Daoy (cell line): Measurements from ENCODE around the gene TRHDE. TPM values are rescaled to one million over a fixed set of nuclear protein-coding genes. Genes with fewer than 3 reads are reported as not detected.
A peak's percentile ranks its signal among the peaks of the same experiment; 100 is the strongest.

Experiments
- DNase-seq: peaks from one replicate; pipeline ENCODE4 v3.0.0-alpha.2; 2015; ENCODE audit warnings: low read depth
- total RNA-seq: library from RNA; depleted of rRNA; stranded (reverse); fragments of >200 nt; shearing (Covaris generic); gene quantifications from 2 replicates; pipeline ENCODE4 v1.2.3, GENCODE V29; 2014

TRHDE gene
- total RNA-seq, 1 experiment from 2014 or later: 7.9 TPM

GRCh38 chr12:72442217-72442616 lies 170.0 kb downstream of the TRHDE start:
- no peak for DNase-seq

- no peak for DNase-seq
Observed at GRCh38 chr12:72444125-72444524, 172.0 kb downstream of the TRHDE start.

DNA sequence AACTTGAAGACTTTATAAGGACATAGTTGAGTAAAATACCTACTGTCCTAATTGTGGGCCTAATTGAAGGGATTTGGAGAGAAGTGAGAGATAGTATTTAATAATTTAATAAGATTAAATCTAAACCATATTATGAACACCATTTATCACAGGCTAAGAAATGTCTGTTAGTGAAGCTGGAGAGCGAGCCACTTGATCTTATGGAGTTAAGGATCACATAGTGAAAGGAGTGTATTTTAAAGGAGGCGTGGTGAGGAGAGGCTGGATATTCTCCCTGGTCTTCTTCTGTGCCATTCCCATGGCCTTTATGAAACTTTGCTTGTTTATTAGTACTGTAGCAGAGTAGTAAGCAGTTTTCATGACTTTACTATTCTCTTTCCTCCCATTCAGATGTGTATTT lies 172.4 kb downstream of the TRHDE start:
- DNase-seq: no peak

DNA sequence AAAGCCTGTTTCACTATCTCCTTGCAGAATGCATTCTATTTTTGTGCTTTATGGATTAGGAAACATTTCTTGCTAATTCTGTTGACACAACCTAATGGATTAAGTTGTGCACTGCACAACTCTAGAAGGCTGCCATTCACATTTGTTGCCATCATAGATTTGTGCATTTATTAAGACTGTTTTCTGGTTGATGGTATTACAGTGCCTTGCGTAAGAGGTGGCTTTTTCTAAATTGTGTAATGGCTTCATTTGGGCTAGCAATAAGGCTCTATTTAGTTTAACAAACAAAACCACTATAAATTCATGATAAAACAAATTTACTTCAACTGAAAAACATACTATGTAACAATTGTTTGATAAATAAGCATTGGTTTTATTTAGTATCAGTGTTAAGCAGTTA lies 175.9 kb downstream of the TRHDE start:
- no peak for DNase-seq

DNA sequence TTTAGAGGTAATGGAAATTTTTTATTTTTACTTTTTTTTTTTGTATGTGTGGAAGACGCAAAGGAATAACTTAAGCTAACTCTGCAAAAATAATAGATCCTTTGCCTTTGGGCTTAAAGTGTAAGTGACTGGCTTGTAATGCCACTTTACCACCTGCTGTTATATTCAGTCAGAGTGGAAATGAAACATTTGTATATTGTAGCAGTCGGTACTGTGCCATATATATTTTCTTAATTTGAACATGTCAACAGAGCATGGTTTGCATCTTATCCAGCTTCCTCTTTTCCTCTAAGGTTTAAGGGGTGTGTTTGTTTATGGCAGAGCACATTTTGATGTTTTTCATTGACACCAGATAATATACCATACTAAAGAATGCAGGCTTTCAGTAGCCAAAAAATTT lies 176.6 kb downstream of the TRHDE start:
- DNase-seq: no peak

- DNase-seq: no peak
Observed at GRCh38 chr12:72453066-72453465, 180.9 kb downstream of the TRHDE start.

- no peak for DNase-seq
Observed at GRCh38 chr12:72453550-72453949, 181.4 kb downstream of the TRHDE start.

DNA sequence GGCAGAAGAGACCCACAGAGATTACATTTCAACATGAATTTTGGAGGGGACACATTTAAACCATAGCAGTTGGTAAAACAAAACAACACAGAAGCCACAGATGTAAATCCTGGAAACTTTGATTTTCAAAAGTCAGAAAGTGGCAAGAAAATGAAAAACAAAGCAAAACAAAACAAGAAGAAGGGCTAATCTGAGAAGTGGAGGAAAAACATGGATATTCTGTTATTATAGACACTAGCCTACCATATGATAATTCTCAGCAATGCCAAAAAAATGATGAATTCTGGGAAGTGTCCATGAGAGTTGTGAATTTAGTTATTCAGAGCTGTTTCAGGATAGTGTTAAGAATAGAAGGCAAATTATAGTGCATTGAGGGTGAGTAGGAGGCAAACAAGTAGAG lies 192.3 kb downstream of the TRHDE start:
- DNase-seq: no peak

- DNase-seq: no peak
Observed at GRCh38 chr12:72465155-72465554, 193.0 kb downstream of the TRHDE start.

DNA sequence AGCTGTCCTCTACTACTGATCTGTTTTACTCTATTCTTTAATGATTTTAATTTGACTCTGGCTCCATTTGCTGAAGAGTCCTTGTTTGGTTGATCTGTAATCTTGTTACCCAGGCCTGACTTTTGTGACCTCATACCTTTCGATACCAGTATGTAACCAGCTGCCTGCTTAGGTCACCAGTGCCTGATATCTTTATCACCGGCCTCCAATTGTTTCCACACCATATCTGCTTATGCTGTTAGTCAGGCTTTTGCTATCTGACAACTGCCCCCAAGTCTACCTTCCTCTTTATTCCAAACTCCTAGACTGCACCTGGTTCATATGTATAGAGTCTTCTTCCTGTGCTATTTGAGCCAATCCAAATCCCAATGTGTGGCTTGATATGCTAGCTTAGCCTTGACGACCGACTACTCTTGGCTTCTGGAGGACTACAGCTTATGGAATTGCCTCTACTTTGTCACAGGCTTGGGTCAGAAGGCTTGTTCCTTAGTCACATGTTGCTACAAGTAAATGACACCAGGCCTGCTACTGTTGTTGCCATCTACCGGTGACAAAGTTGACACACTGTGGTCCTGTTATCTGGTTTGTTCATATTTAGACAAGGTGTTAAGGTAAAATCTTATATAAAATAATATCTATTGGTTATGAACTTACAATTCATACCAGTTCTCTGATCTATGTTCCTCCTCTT lies 193.9 kb downstream of the TRHDE start:
- DNase-seq: no peak

DNA sequence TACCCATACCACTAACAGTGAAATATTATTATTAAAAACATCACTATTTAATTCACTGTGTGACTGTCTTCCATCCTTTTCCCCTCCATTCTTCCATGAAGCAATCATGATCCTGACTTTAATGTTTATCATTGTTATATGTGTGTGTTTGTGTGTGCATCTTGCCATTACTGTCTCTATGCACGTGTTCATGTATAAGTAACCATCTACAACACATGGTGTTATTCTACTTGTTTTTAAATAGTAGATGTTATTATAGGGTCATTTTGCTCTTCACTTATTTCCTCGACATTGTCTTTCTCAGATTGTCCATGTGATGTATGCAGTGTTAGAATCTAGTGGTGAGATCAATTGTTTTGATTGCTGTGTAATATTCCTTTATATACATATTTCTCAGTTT lies 195.8 kb downstream of the TRHDE start:
- no peak for DNase-seq

- no peak for DNase-seq
Observed at GRCh38 chr12:72468505-72468904, 196.3 kb downstream of the TRHDE start.

GRCh38 chr12:72471806-72472205 lies 199.6 kb downstream of the TRHDE start:
- DNase-seq: no peak

GRCh38 chr12:72472350-72472749 lies 200.2 kb downstream of the TRHDE start:
- no peak for DNase-seq

DNA sequence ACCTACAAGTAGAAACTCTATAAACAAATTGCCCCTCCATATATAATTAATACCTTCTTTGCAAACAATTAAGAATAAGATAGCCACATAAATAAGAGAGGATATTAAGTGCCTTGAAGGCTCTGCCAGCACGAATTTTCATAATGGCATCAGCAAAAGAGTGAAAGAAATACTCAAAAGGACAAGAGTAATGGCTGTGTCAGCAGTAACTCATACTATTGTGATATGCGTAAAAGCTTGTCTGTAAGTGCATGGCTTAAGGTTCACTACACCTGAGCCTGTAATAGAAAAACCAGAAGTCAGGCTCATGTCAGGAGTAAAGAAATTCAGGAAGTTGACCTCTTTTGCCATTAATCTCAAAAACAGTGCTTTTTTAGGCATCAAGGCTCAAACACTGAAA lies 204.1 kb downstream of the TRHDE start:
- no peak for DNase-seq

DNA sequence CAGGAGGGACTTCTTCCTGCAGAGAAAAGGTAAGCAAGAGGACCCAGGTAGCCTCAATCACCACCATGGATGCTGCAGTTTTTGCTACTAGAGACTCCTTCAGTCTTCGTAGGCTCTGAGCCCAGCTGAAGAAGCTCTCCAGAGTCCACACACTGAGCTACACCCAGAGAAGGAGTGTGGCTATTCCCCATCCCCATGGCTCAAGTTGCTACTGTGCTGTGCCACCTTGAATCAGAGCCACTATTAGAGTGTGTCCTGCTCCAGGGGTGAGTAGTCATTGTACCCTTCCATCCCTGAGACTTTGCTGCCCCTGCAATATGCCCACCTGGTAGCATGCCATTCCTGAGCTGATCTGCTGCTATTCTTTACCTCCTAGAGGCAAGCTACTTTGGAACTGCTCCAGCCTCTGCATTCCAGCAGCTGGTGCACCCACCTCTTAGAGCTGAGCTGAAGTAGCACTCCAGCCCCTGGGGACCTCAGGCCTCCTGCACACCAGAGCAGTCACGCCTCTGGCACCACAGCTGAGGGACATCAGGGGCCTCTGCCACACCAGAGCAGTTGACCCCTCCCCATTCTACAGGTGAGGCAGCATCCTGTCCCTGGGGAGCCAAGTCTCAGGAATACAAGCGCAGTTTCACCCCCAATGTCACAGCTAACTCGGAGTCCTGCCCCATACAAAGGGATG lies 213.0 kb downstream of the TRHDE start:
- DNase-seq: no peak

DNA sequence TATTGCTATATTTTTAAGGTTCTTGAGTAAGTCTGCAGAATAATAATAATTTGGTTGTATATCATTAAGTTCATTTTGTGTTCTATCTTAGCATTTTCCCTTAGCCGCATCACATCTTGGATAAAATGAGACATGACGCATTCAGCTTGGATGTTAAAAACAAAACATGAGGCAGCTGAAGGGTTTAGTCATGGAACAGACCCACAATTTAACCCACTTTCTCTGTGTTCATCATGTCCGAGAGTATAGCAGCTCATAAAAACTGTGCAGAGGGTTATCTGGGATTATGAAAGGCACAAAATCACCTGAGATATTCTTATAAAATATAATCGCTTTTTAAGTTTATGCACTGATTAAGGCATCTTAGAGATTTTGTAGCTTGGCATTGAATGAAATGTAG lies 219.3 kb downstream of the TRHDE start:
- no peak for DNase-seq

DNA sequence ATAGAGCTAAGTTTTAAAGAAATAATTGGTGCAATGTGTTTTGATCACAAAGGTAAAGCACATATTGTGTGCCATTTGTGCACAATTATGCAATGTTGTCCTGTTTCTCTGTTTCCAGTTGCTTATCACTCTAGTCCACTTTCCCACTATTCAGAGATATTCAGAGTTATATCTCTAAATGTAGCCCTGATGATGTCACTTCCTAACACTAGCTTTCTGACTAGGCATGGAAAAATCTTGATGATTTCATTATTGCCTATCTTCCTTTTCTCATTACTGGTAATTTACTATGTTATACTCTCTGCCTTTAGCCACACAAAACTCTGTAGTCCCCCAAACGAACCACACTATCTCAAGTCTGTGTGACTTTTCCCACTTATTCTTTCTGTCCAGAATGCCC lies 221.2 kb downstream of the TRHDE start:
- no peak for DNase-seq

GRCh38 chr12:72498354-72498753 lies 226.2 kb downstream of the TRHDE start:
- DNase-seq: no peak

DNA sequence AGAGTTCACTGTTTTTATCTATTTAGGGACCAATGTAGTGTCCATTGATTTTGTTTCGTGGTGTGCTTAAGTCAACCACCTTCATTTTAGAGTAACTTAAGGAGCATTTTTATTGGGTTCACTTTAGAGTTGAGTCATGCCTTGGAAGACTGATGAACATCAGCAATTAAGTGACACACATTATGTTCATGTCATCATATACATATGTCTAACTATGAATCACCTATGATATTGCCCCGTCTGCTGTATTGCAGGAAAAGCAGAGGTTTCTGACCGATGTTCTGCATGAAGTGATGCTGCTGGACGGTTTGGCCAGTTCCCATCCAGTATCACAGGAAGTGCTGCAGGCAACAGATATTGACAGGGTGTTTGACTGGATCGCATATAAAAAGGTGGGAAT lies 227.1 kb downstream of the TRHDE start:
- peak; percentile 7 for DNase-seq

GRCh38 chr12:72502546-72502945 lies 230.4 kb downstream of the TRHDE start:
- no peak for DNase-seq

GRCh38 chr12:72505227-72505626 lies 233.1 kb downstream of the TRHDE start:
- DNase-seq: no peak

GRCh38 chr12:72509891-72510290 lies 237.7 kb downstream of the TRHDE start:
- no peak for DNase-seq

DNA sequence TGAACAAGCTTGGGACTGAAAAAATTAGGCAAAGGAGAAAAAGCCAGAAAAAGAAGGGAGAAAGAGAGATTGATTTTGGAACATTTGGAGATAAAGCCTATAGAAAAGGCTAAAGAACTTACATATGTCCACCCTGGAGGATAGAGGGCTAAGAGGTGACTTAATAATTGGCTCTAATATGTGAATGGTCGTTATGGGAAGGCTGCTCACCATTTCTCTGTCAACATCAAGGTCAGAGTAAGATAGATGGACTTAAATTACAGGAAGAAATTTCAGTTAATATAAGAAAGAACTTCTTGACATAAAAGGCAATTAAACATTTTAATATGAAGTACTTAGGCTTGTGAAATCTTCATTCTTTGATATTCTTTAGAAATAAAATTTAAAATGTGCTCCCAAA lies 238.6 kb downstream of the TRHDE start:
- DNase-seq: no peak
